ENCODE results near the gene CCNL1. TPM values are rescaled to one million over a fixed set of nuclear protein-coding genes. Genes with fewer than 3 reads are reported as not detected.

CCNL1 gene
- total and polyA plus RNA-seq, 4 donors: 17.4 to 189 (median 151) TPM

- no peak overlapping the region for H3K4me3 ChIP-seq (ENCODE audit: low read length in 2 of 2)
- H3K27ac ChIP-seq (ENCODE audit: low read depth in 1 of 2, low read length in 2 of 2): no peak overlapping the region
- no peaks in the 10 kb centered on the region for H3K9me3 ChIP-seq (ENCODE audit: control insufficient read depth, low read length)
- WGBS, 2 donors: 88 to 90% methylated on average over 4 of the region's 4 CpGs
- no peaks in the 10 kb centered on the region for H3K27me3 ChIP-seq (ENCODE audit: control insufficient read depth in 1 of 2, insufficient read depth in 2 of 2, low read length in 1 of 2)
- intact Hi-C loops (cut with DNase I): no loop called here
- H3K36me3 ChIP-seq (ENCODE audit: control insufficient read depth in 1 of 2, insufficient read depth in 2 of 2, low read length in 1 of 2): no peaks in the 10 kb centered on the region
- no peak for ATAC-seq (ENCODE audit: low FRiP score)
- DNase-seq: no peak
- no peaks in the 10 kb centered on the region for H3K4me1 ChIP-seq (ENCODE audit: control insufficient read depth in 1 of 2, insufficient read depth in 2 of 2, low read length in 2 of 2)
These were observed 41.9 kb downstream of the CCNL1 start for GRCh38 chr3:157117875-157118654.

- Histone ChIP-seq H3K9me3 (ENCODE audit: control insufficient read depth, low read length) (no peaks in the 10 kb centered on the region), H3K4me3 (ENCODE audit: low read length in 2 of 2) (no peak overlapping the region), H3K27ac (ENCODE audit: low read depth in 1 of 2, low read length in 2 of 2) (no peak overlapping the region), H3K27me3 (ENCODE audit: control insufficient read depth in 1 of 2, insufficient read depth in 2 of 2, low read length in 1 of 2) (no peaks in the 10 kb centered on the region), H3K36me3 (ENCODE audit: control insufficient read depth in 1 of 2, insufficient read depth in 2 of 2, low read length in 1 of 2) (no peaks in the 10 kb centered on the region), H3K4me1 (ENCODE audit: control insufficient read depth in 1 of 2, insufficient read depth in 2 of 2, low read length in 2 of 2) (no peaks in the 10 kb centered on the region)
- DNase-seq: no peak
- no peak for ATAC-seq (ENCODE audit: low FRiP score)
- 66 to 69% methylated on average over 3 of the region's 3 CpGs for WGBS, 2 donors
- intact Hi-C loops (cut with DNase I): no loop called here
These were observed 42.7 kb downstream of the CCNL1 start for GRCh38 chr3:157117206-157117605.

GRCh38 chr3:157116017-157116416 is 43.9 kb downstream of the CCNL1 start:
- H3K4me1 ChIP-seq (ENCODE audit: control insufficient read depth in 1 of 2, insufficient read depth in 2 of 2, low read length in 2 of 2): no peaks in the 10 kb centered on the region
- no peaks in the 10 kb centered on the region for H3K27me3 ChIP-seq (ENCODE audit: control insufficient read depth in 1 of 2, insufficient read depth in 2 of 2, low read length in 1 of 2)
- DNase-seq (no peak), ATAC-seq (ENCODE audit: low FRiP score) (no peak)
- intact Hi-C loops (cut with DNase I): no loop called here
- no peak overlapping the region for H3K27ac ChIP-seq (ENCODE audit: low read depth in 1 of 2, low read length in 2 of 2)
- H3K9me3 ChIP-seq (ENCODE audit: control insufficient read depth, low read length): no peaks in the 10 kb centered on the region
- WGBS, 2 donors: 84 to 86% methylated on average over 4 of the region's 4 CpGs
- H3K4me3 ChIP-seq (ENCODE audit: low read length in 2 of 2): no peak overlapping the region
- H3K36me3 ChIP-seq (ENCODE audit: control insufficient read depth in 1 of 2, insufficient read depth in 2 of 2, low read length in 1 of 2): no peaks in the 10 kb centered on the region

- ATAC-seq (ENCODE audit: low FRiP score): no peak
- WGBS, 2 donors: 62 to 67% methylated on average over 10 of the region's 10 CpGs
- Histone ChIP-seq H3K36me3 (ENCODE audit: control insufficient read depth in 1 of 2, insufficient read depth in 2 of 2, low read length in 1 of 2) (no peaks in the 10 kb centered on the region), H3K4me1 (ENCODE audit: control insufficient read depth in 1 of 2, insufficient read depth in 2 of 2, low read length in 2 of 2) (no peaks in the 10 kb centered on the region), H3K4me3 (ENCODE audit: low read length in 2 of 2) (no peak overlapping the region), H3K27me3 (ENCODE audit: control insufficient read depth in 1 of 2, insufficient read depth in 2 of 2, low read length in 1 of 2) (no peaks in the 10 kb centered on the region), H3K9me3 (ENCODE audit: control insufficient read depth, low read length) (no peaks in the 10 kb centered on the region), H3K27ac (ENCODE audit: low read depth in 1 of 2, low read length in 2 of 2) (no peak overlapping the region)
- intact Hi-C loops (cut with DNase I): no loop called here
- no peak for DNase-seq
These were observed 44.6 kb downstream of the CCNL1 start for GRCh38 chr3:157115069-157116006.

GRCh38 chr3:157113832-157114505 is 46.0 kb downstream of the CCNL1 start:
- ATAC-seq (ENCODE audit: low FRiP score) (no peak), DNase-seq (no peak)
- intact Hi-C loops (cut with DNase I): no loop called here
- Histone ChIP-seq H3K36me3 (ENCODE audit: control insufficient read depth in 1 of 2, insufficient read depth in 2 of 2, low read length in 1 of 2) (no peaks in the 10 kb centered on the region), H3K9me3 (ENCODE audit: control insufficient read depth, low read length) (no peaks in the 10 kb centered on the region), H3K4me3 (ENCODE audit: low read length in 2 of 2) (no peak overlapping the region), H3K27ac (ENCODE audit: low read depth in 1 of 2, low read length in 2 of 2) (no peak overlapping the region), H3K4me1 (ENCODE audit: control insufficient read depth in 1 of 2, insufficient read depth in 2 of 2, low read length in 2 of 2) (no peaks in the 10 kb centered on the region), H3K27me3 (ENCODE audit: control insufficient read depth in 1 of 2, insufficient read depth in 2 of 2, low read length in 1 of 2) (no peaks in the 10 kb centered on the region)
- 96% methylated on average over 3 of the region's 3 CpGs for WGBS, 2 donors

GRCh38 chr3:157112536-157112935 is 47.4 kb downstream of the CCNL1 start:
- Histone ChIP-seq H3K4me3 (ENCODE audit: low read length in 2 of 2) (no peak overlapping the region), H3K27me3 (ENCODE audit: control insufficient read depth in 1 of 2, insufficient read depth in 2 of 2, low read length in 1 of 2) (no peaks in the 10 kb centered on the region), H3K36me3 (ENCODE audit: control insufficient read depth in 1 of 2, insufficient read depth in 2 of 2, low read length in 1 of 2) (no peaks in the 10 kb centered on the region), H3K4me1 (ENCODE audit: control insufficient read depth in 1 of 2, insufficient read depth in 2 of 2, low read length in 2 of 2) (no peaks in the 10 kb centered on the region), H3K27ac (ENCODE audit: low read depth in 1 of 2, low read length in 2 of 2) (no peak overlapping the region), H3K9me3 (ENCODE audit: control insufficient read depth, low read length) (no peaks in the 10 kb centered on the region)
- DNase-seq: no peak
- intact Hi-C loops (cut with DNase I): no loop called here
- WGBS, 2 donors: 86% methylated on average over 4 of the region's 4 CpGs
- ATAC-seq (ENCODE audit: low FRiP score): no peak

GRCh38 chr3:157111518-157111917 is 48.4 kb downstream of the CCNL1 start:
- DNase-seq (no peak), ATAC-seq (ENCODE audit: low FRiP score) (no peak)
- Histone ChIP-seq H3K9me3 (ENCODE audit: control insufficient read depth, low read length) (no peaks in the 10 kb centered on the region), H3K4me1 (ENCODE audit: control insufficient read depth in 1 of 2, insufficient read depth in 2 of 2, low read length in 2 of 2) (no peaks in the 10 kb centered on the region), H3K4me3 (ENCODE audit: low read length in 2 of 2) (no peak overlapping the region), H3K27me3 (ENCODE audit: control insufficient read depth in 1 of 2, insufficient read depth in 2 of 2, low read length in 1 of 2) (no peaks in the 10 kb centered on the region), H3K27ac (ENCODE audit: low read depth in 1 of 2, low read length in 2 of 2) (no peak overlapping the region), H3K36me3 (ENCODE audit: control insufficient read depth in 1 of 2, insufficient read depth in 2 of 2, low read length in 1 of 2) (no peaks in the 10 kb centered on the region)
- 68 to 89% methylated on average over 2 of the region's 2 CpGs for WGBS, 2 donors
- intact Hi-C loops (cut with DNase I): no loop called here

- no peaks in the 10 kb centered on the region for H3K4me1 ChIP-seq (ENCODE audit: control insufficient read depth in 1 of 2, insufficient read depth in 2 of 2, low read length in 2 of 2)
- intact Hi-C loops (cut with DNase I): no loop called here
- ATAC-seq (ENCODE audit: low FRiP score) (no peak), DNase-seq (no peak)
- no peaks in the 10 kb centered on the region for H3K36me3 ChIP-seq (ENCODE audit: control insufficient read depth in 1 of 2, insufficient read depth in 2 of 2, low read length in 1 of 2)
- H3K9me3 ChIP-seq (ENCODE audit: control insufficient read depth, low read length): no peaks in the 10 kb centered on the region
- H3K27ac ChIP-seq (ENCODE audit: low read depth in 1 of 2, low read length in 2 of 2): no peak overlapping the region
- WGBS, 2 donors: 61 to 76% methylated on average over 6 of the region's 6 CpGs
- no peak overlapping the region for H3K4me3 ChIP-seq (ENCODE audit: low read length in 2 of 2)
- no peaks in the 10 kb centered on the region for H3K27me3 ChIP-seq (ENCODE audit: control insufficient read depth in 1 of 2, insufficient read depth in 2 of 2, low read length in 1 of 2)
These were observed 49.1 kb downstream of the CCNL1 start for GRCh38 chr3:157110761-157111278.

Data from aorta (tissue), 5 donors.